Measurements from ENCODE around the gene PRPF8. TPM values are rescaled to one million over a fixed set of nuclear protein-coding genes. Genes with fewer than 3 reads are reported as not detected.

The PRPF8 gene
- total RNA-seq, 1 experiment from 2014 or later = 296 TPM

DNA sequence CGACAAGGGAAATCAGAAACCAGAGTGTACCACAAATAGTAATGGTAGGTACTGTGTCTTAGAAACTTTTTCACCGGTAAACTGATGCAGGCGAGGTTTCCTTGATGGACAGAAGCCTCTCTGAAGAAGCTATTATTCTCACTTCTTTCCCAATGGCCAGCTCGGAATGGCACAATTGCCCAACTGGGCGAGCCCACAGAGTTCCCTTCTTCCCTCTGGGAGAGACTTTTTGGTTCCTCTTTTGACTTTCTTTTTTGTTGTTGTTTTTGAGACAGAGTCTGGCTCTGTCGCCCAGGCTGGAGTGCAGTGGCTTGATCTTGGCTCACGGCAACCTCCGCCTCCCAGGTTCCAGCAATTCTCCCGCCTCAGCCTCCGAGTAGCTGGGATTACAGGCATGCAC lies 73.0 kb downstream of the PRPF8 start:
- Histone ChIP-seq H3K4me1 (ENCODE audit: control insufficient read depth, insufficient read depth, low read length) (no peaks in the 10 kb centered on the region), H3K9me3 (ENCODE audit: control insufficient read depth, insufficient read depth, low read depth, low read length) (no peaks in the 10 kb centered on the region), H3K4me3 (ENCODE audit: low read depth in 2 of 2, low read length in 2 of 2) (no peak overlapping the region), H3K27me3 (ENCODE audit: control insufficient read depth, insufficient read depth, low read length) (no peaks in the 10 kb centered on the region), H3K27ac (ENCODE audit: low read length) (no peak overlapping the region), H3K36me3 (ENCODE audit: control insufficient read depth, insufficient read depth, low read length) (no peaks in the 10 kb centered on the region)
- in situ Hi-C loops (cut with HindIII; ENCODE audit: low pct_unique_long_range_greater_than_20kb, low sequenced_read_pairs) (no loop called here), intact Hi-C loops (cut with micrococcal nuclease; ENCODE audit: unreplicated experiment) (no loop called here)
- no peak for DNase-seq (ENCODE audit: low read depth, low spot score)
- TF ChIP-seq, protein P1, sequence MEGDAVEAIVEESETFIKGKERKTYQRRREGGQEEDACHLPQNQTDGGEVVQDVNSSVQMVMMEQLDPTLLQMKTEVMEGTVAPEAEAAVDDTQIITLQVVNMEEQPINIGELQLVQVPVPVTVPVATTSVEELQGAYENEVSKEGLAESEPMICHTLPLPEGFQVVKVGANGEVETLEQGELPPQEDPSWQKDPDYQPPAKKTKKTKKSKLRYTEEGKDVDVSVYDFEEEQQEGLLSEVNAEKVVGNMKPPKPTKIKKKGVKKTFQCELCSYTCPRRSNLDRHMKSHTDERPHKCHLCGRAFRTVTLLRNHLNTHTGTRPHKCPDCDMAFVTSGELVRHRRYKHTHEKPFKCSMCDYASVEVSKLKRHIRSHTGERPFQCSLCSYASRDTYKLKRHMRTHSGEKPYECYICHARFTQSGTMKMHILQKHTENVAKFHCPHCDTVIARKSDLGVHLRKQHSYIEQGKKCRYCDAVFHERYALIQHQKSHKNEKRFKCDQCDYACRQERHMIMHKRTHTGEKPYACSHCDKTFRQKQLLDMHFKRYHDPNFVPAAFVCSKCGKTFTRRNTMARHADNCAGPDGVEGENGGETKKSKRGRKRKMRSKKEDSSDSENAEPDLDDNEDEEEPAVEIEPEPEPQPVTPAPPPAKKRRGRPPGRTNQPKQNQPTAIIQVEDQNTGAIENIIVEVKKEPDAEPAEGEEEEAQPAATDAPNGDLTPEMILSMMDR (IDR thresholded peaks at IDR 0.05) = no peak
- no peak for TF ChIP-seq TCF7L2 (IDR thresholded peaks at IDR 0.05; ENCODE audit: low read depth, low read length)
- TF ChIP-seq REST (IDR thresholded peaks at IDR 0.05; ENCODE audit: insufficient read depth in 1 of 2, low read depth in 2 of 2, low read length in 1 of 2) = no peak
- TF ChIP-seq POLR2AphosphoS5 (IDR thresholded peaks at IDR 0.05; ENCODE audit: low read depth, low read length) = no peak
- no peak for TF ChIP-seq SIN3A (IDR thresholded peaks at IDR 0.05; ENCODE audit: borderline replicate concordance, insufficient read depth, low read depth, low read length)
- POLR2A ChIA-PET = no interaction called here
- ATAC-seq = no peak
- no TSS peak for BruUV-seq (replicated peaks)
- CTCF ChIA-PET = no interaction called here

GRCh38 chr17:1608676-1609075 lies 76.0 kb downstream of the PRPF8 start:
- in situ Hi-C loops (cut with HindIII; ENCODE audit: low pct_unique_long_range_greater_than_20kb, low sequenced_read_pairs) (no loop called here), intact Hi-C loops (cut with micrococcal nuclease; ENCODE audit: unreplicated experiment) (no loop called here)
- H3K27ac ChIP-seq (ENCODE audit: low read length) = no peak overlapping the region
- POLR2A ChIA-PET = no interaction called here
- no peak for TF ChIP-seq POLR2AphosphoS5 (IDR thresholded peaks at IDR 0.05; ENCODE audit: low read depth, low read length)
- TF ChIP-seq SIN3A (IDR thresholded peaks at IDR 0.05; ENCODE audit: borderline replicate concordance, insufficient read depth, low read depth, low read length) = no peak
- TF ChIP-seq, protein P1 (IDR thresholded peaks at IDR 0.05) = no peak
- no peak for TF ChIP-seq REST (IDR thresholded peaks at IDR 0.05; ENCODE audit: insufficient read depth in 1 of 2, low read depth in 2 of 2, low read length in 1 of 2)
- no peak for TF ChIP-seq TCF7L2 (IDR thresholded peaks at IDR 0.05; ENCODE audit: low read depth, low read length)
- H3K27me3 ChIP-seq (ENCODE audit: control insufficient read depth, insufficient read depth, low read length) = no peaks in the 10 kb centered on the region
- CTCF ChIA-PET = no interaction called here
- no peaks in the 10 kb centered on the region for H3K36me3 ChIP-seq (ENCODE audit: control insufficient read depth, insufficient read depth, low read length)
- no peak for DNase-seq (ENCODE audit: low read depth, low spot score)
- BruUV-seq (replicated peaks) = no TSS peak
- no peak overlapping the region for H3K4me3 ChIP-seq (ENCODE audit: low read depth in 2 of 2, low read length in 2 of 2)
- no peaks in the 10 kb centered on the region for H3K9me3 ChIP-seq (ENCODE audit: control insufficient read depth, insufficient read depth, low read depth, low read length)
- ATAC-seq = no peak
- no peaks in the 10 kb centered on the region for H3K4me1 ChIP-seq (ENCODE audit: control insufficient read depth, insufficient read depth, low read length)
